ENCODE data around the gene THAP8.

GRCh38 chr19:35986111-35986510 lies 68.0 kb downstream of the THAP8 start:
- TF ChIP-seq POLR2A (IDR thresholded peaks at IDR 0.05; ENCODE audit: low read depth, low read length) (no peak), PAX5 (IDR thresholded peaks at IDR 0.05; ENCODE audit: insufficient read depth, low read length, severe bottlenecking) (no peak), TAF1 (IDR thresholded peaks at IDR 0.05; ENCODE audit: low read depth, low read length) (no peak), POLR2AphosphoS5 (IDR thresholded peaks at IDR 0.05; ENCODE audit: low read depth, low read length) (no peak), SPI1 (IDR thresholded peaks at IDR 0.05; ENCODE audit: low read depth, low read length) (no peak), POU2F2 (IDR thresholded peaks at IDR 0.05; ENCODE audit: low read depth, low read length) (no peak)

Data from GM12891 (cell line).